Measurements from ENCODE around the gene FAM193A.

DNA sequence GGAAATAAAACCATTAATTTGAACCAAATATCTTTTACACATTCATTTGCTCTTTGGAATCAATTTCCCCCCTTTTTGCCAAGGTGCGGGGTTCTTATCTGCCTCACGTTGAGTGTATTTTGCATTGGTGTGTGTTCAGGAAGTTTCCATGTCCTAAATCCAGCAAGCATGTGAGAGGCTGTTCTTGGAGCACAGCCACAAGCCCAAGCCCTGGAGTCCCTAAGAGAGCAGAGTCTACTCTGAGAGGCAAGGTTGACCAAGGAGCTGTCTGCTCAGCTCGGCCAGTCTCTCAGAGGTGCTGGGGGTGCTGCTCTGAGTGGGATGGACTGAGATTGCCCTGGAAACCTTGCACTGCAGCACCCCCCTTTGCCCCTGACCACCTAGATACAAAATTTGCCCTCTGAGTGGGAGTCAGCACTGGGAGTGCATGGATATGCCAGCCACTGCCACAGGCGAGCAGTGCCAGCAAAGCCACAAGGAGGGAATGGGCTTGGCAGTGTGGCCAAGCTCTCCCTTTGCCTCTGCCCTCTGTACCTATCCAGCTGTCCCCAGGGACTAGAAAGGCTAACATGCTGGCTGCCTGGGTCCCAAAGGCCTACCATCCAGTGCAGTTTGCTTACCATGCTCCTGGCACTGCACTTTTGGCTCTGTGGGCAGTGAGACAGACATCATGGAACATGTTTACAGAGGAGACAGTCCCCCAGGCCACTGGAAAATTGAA is 20.5 kb upstream of the FAM193A start:
- TF ChIP-seq GATA2 (IDR thresholded peaks at IDR 0.05; ENCODE audit: low read depth, low read length) (no peak), GATA3 (IDR thresholded peaks at IDR 0.05; ENCODE audit: low read depth, low read length) (no peak)

All from SH-SY5Y (cell line).